Measurements from ENCODE around the gene CST6.

Gene CST6

DNA sequence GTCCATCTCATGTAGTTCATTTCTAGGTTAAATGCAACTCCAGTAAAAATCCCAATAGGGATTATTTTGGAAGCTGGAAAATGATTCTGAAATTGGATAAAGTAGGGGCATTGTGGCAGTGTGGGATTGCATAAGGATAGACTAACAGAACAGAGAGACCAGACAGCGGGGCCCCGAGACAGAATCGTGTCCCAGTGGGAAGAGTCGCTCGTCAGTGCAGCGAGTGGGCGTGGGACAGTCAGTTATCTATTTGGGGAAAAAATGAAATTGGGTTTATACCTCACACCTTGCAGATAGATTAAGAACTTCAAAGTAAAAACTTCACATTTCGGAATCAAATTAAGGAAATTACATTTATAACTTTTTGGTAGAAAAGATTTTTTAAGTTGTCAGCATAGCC is 39.7 kb upstream of the CST6 start:
- TF ChIP-seq ESRRG (CRISPR knock-in tag; IDR thresholded peaks at IDR 0.05) = no peak
- no peak for TF ChIP-seq CSDC2 (CRISPR knock-in tag; IDR thresholded peaks at IDR 0.05)
- no peak for ATAC-seq

- ATAC-seq = no peak; the same call in 1 of the 3 replicates
- no peak for TF ChIP-seq OSR1 (CRISPR knock-in tag; IDR thresholded peaks at IDR 0.05)
- no peak for TF ChIP-seq CSDC2 (CRISPR knock-in tag; IDR thresholded peaks at IDR 0.05)
- TF ChIP-seq ZNF565 (CRISPR knock-in tag; conservative IDR thresholded peaks at IDR 0.05; ENCODE audit: low read depth) = no peak
- no peak for TF ChIP-seq PPARA (CRISPR knock-in tag; IDR thresholded peaks at IDR 0.05; ENCODE audit: borderline replicate concordance)
- TF ChIP-seq ARNTL (CRISPR knock-in tag; IDR thresholded peaks at IDR 0.05; ENCODE audit: borderline replicate concordance, low read depth) = no peak
- no peak for TF ChIP-seq ZFP3 (CRISPR knock-in tag; IDR thresholded peaks at IDR 0.05)
- TF ChIP-seq, protein P1, sequence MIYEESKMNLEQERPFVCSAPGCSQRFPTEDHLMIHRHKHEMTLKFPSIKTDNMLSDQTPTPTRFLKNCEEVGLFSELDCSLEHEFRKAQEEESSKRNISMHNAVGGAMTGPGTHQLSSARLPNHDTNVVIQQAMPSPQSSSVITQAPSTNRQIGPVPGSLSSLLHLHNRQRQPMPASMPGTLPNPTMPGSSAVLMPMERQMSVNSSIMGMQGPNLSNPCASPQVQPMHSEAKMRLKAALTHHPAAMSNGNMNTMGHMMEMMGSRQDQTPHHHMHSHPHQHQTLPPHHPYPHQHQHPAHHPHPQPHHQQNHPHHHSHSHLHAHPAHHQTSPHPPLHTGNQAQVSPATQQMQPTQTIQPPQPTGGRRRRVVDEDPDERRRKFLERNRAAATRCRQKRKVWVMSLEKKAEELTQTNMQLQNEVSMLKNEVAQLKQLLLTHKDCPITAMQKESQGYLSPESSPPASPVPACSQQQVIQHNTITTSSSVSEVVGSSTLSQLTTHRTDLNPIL (CRISPR knock-in tag; IDR thresholded peaks at IDR 0.05; ENCODE audit: low read depth) = no peak
- no peak for TF ChIP-seq ZNF8 (CRISPR knock-in tag; IDR thresholded peaks at IDR 0.05)
- TF ChIP-seq TSHZ2 (CRISPR knock-in tag; IDR thresholded peaks at IDR 0.05) = no peak
- TF ChIP-seq, protein P2, sequence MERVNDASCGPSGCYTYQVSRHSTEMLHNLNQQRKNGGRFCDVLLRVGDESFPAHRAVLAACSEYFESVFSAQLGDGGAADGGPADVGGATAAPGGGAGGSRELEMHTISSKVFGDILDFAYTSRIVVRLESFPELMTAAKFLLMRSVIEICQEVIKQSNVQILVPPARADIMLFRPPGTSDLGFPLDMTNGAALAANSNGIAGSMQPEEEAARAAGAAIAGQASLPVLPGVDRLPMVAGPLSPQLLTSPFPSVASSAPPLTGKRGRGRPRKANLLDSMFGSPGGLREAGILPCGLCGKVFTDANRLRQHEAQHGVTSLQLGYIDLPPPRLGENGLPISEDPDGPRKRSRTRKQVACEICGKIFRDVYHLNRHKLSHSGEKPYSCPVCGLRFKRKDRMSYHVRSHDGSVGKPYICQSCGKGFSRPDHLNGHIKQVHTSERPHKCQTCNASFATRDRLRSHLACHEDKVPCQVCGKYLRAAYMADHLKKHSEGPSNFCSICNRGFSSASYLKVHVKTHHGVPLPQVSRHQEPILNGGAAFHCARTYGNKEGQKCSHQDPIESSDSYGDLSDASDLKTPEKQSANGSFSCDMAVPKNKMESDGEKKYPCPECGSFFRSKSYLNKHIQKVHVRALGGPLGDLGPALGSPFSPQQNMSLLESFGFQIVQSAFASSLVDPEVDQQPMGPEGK (CRISPR knock-in tag; IDR thresholded peaks at IDR 0.05; ENCODE audit: borderline replicate concordance) = no peak
- no peak for TF ChIP-seq TOX (CRISPR knock-in tag; IDR thresholded peaks at IDR 0.05; ENCODE audit: borderline replicate concordance)
- TF ChIP-seq, protein P3, sequence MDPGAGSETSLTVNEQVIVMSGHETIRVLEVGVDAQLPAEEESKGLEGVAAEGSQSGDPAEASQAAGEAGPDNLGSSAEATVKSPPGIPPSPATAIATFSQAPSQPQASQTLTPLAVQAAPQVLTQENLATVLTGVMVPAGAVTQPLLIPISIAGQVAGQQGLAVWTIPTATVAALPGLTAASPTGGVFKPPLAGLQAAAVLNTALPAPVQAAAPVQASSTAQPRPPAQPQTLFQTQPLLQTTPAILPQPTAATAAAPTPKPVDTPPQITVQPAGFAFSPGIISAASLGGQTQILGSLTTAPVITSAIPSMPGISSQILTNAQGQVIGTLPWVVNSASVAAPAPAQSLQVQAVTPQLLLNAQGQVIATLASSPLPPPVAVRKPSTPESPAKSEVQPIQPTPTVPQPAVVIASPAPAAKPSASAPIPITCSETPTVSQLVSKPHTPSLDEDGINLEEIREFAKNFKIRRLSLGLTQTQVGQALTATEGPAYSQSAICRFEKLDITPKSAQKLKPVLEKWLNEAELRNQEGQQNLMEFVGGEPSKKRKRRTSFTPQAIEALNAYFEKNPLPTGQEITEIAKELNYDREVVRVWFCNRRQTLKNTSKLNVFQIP (CRISPR knock-in tag; IDR thresholded peaks at IDR 0.05; ENCODE audit: borderline replicate concordance, low read depth) = no peak
Measured at GRCh38 chr11:65973439-65974110, 38.2 kb upstream of the CST6 start.

DNA sequence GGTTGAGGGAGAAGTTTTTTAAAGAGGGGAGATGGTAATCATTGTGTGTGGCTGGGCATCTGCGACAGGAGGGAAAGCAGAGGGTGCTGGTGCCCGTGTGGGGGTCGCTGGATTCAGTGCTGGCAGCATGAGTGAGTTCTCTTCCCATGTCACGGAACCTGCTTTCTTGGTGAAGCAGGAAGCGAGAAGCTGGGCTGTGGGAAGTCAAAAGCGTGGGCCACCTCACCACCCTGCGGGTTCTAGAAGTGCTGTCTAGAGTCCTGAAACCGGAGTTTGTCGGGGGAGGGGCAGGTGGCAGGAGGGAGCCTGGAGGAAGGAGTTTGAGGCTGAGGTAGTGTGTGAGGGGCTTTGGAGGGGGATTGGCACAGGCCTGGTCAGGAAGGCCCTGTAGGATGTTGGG is 36.0 kb upstream of the CST6 start:
- TF ChIP-seq, protein P4, sequence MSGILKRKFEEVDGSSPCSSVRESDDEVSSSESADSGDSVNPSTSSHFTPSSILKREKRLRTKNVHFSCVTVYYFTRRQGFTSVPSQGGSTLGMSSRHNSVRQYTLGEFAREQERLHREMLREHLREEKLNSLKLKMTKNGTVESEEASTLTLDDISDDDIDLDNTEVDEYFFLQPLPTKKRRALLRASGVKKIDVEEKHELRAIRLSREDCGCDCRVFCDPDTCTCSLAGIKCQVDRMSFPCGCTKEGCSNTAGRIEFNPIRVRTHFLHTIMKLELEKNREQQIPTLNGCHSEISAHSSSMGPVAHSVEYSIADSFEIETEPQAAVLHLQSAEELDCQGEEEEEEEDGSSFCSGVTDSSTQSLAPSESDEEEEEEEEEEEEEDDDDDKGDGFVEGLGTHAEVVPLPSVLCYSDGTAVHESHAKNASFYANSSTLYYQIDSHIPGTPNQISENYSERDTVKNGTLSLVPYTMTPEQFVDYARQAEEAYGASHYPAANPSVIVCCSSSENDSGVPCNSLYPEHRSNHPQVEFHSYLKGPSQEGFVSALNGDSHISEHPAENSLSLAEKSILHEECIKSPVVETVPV (CRISPR knock-in tag; IDR thresholded peaks at IDR 0.05) = no peak
- TF ChIP-seq BACH2 (CRISPR knock-in tag; IDR thresholded peaks at IDR 0.05; ENCODE audit: borderline replicate concordance) (no peak), TSHZ2 (CRISPR knock-in tag; IDR thresholded peaks at IDR 0.05) (no peak), ZFP3 (CRISPR knock-in tag; IDR thresholded peaks at IDR 0.05) (no peak)
- ATAC-seq = no peak
